ENCODE data around the gene CTIF.

- TF ChIP-seq POLR2AphosphoS5 (IDR thresholded peaks at IDR 0.05) (no peak), POLR2A (IDR thresholded peaks at IDR 0.05) (no peak)
- TF ChIP-seq, protein P1, sequence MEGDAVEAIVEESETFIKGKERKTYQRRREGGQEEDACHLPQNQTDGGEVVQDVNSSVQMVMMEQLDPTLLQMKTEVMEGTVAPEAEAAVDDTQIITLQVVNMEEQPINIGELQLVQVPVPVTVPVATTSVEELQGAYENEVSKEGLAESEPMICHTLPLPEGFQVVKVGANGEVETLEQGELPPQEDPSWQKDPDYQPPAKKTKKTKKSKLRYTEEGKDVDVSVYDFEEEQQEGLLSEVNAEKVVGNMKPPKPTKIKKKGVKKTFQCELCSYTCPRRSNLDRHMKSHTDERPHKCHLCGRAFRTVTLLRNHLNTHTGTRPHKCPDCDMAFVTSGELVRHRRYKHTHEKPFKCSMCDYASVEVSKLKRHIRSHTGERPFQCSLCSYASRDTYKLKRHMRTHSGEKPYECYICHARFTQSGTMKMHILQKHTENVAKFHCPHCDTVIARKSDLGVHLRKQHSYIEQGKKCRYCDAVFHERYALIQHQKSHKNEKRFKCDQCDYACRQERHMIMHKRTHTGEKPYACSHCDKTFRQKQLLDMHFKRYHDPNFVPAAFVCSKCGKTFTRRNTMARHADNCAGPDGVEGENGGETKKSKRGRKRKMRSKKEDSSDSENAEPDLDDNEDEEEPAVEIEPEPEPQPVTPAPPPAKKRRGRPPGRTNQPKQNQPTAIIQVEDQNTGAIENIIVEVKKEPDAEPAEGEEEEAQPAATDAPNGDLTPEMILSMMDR (IDR thresholded peaks at IDR 0.05) = no peak
Measured at GRCh38 chr18:48752928-48753327, 214.1 kb downstream of the CTIF start.

All from transverse colon (tissue), 4 donors.